ENCODE data around the gene GMPR.
"Not testable (repeated sequence)": the region's sequence is repeated elsewhere in the genome, so short reads cannot be mapped to it uniquely, and the experiment has no call there.

Gene GMPR

DNA sequence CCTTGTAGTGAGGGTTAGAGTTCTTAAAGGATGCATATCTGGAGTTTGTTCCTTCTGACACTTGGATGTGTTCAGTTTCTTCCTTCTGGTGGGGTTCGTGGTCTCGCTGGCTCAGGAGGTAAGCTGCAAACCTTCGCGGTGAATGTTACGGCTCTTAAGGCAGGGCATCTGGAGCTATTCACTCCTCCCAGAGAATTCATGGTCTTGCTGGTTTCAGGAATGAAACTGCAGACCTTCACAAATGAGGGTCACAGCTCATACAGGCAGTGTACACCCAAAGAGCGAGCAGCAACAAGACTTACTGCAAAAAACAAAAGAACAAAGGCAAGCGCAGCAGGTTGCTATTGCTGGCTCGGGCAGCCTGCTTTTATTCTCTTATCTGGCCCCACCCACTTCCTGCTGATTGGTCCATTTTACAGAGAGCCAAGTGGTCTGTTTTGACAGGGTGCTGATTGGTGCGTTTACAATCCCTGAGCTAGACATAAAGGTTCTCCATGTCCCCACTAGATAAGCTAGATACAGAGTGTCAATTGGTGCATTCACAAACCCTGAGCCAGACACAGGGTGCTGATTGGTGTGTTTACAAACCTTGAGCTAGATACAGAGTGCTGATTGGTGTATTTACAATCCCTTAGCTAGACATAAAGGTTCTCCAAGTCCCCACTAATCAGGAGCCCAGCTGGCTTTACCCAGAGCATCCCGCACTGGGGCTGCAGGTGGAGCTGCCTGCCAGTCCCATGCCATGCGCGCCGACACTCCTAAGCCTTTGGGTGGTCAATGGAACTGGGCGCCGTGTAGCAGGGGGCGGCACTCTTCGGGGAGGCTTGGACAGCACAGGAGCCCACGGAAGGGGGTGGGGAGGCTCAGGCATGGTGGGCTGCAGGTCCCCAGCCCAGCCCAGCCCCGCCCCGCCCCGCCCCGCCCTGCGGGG is 12.0 kb upstream of the GMPR start:
- DNase-seq, result not testable (repeated sequence)

DNA sequence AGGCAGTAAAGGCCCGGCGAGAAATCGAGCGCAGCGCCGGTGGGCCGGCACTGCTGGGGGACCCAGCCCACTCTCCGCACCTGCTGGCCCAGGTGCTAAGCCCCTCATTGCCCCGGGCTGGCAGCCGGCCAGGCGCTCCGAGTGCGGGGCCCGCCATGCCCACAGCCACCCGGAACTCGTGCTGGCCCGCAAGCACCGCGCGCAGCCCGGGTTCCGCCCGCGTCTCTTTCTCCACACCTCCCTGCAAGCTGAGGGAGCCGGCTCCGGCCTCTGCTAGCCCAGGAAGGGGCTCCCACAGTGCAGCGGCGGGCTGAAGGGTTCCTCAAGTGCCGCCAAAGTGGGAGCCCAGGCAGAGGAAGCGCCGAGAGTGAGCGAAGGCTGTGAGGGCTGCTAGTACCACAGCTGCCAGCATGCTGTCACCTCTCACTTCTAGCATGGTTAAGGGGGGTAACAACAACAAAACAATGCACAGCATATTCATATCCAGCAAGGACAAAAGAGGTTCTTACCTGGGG is 11.3 kb upstream of the GMPR start:
- no peak for DNase-seq

DNA sequence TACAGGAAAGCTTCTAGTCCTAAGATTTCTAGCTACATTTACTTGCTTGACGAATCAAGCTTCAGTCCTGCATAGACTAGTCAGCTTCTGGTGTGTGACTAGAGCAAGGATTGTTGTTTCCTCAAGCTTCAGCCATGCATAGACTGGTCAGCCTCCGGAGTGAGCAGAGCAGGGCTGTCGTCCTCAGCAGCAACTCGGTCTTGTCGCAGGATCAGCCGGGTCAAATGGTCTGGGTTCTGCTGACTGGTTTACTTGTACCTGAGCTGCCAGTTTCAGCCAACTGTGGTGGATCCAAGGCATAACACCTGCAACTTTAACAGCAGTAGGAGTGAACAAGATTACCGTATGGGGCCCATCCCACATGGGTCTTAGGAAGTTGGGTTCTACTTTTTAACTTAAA is 10.8 kb upstream of the GMPR start:
- DNase-seq, result no peak

- no peak for DNase-seq
These were observed 10.3 kb upstream of the GMPR start for GRCh38 chr6:16228043-16228442.

GRCh38 chr6:16228709-16229665 is 9.4 kb upstream of the GMPR start:
- DNase-seq, result no peak

DNA sequence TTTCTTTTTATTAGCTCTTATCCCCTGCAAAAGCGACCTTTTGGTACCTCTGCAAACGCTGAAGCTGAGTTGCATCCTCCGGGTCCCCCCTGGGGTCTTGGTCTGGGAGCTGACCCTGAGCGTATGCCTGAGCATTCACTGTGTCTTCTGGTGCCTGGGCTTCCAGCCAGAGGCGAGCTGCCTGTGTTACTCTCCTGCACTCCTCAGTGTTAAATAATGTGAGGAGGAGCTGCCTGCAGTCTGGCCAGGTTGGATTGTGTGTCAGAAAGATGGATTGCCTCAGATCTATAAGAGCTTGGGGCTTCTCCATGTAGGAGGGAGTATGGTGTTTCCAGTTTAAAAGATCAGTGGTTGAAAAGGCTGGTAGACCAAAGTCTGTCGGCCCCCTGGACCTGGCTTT is 8.7 kb upstream of the GMPR start:
- no peak for DNase-seq

DNA sequence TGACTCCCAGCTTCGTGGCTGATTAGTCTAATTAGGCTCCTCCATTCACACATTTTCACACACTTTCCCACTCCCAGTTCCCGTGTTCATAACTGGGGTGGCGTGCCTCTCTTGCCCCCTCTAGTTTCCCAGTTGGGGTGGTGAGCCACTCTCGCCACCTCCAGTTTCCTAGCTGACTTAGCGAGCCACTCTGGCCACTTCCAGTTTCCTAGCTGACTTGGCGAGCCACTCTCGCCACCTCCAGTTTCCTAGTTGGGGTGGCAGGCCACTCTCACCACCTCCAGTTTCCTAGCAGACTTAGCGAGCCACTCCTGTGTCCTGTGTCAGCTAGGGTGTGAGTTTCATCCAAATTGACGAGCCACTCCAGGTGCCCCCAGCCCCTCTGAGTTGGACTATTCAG is 7.4 kb upstream of the GMPR start:
- no peak for DNase-seq

- DNase-seq, result no peak
These were observed 6.3 kb upstream of the GMPR start for GRCh38 chr6:16232086-16232485.

DNA sequence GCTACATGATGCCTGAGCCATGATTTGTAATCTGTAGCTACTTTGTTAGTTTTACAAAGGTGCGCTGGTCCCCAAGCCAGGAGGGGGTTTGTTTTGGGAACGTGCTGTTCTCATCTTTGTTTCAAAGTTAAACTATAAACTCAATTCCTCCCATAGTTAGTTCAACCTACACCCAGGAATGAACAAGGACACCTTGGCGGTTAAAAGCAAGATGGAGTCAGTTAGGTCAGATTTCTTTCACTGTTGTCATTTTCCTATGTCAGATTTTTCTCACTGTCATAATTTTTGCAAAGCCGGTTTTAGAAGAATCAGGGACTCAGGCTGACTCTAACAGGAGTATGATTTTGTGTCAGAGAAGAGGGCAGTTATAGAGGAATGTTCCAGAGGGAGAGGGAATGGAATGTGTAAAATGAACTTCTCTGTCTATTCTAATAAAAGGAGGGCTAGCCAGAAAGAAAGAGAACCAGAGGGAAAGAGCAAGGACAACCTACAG is 2.3 kb upstream of the GMPR start:
- no peak for DNase-seq

- DNase-seq, result no peak
These were observed 1.7 kb upstream of the GMPR start for GRCh38 chr6:16236631-16237199.

DNA sequence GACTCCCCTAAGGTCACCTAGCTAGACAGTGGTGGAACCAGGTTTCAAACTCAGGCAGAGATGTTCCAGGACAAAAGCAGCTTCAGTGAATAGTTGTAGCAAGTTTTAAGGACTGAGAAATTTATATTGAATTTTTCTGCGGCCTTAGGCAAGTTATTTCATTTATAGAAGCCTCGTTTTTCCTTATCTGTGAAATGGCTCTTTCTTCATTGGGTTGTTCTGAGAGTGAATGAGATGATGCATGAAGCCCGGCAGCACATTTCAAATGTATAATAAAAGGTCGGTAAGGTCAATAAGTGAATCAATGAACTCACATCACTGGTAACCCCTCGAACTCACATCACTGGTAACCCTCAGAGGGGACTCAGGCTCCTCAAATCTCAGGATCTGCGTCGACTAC is 1.1 kb upstream of the GMPR start:
- DNase-seq, result no peak

DNA sequence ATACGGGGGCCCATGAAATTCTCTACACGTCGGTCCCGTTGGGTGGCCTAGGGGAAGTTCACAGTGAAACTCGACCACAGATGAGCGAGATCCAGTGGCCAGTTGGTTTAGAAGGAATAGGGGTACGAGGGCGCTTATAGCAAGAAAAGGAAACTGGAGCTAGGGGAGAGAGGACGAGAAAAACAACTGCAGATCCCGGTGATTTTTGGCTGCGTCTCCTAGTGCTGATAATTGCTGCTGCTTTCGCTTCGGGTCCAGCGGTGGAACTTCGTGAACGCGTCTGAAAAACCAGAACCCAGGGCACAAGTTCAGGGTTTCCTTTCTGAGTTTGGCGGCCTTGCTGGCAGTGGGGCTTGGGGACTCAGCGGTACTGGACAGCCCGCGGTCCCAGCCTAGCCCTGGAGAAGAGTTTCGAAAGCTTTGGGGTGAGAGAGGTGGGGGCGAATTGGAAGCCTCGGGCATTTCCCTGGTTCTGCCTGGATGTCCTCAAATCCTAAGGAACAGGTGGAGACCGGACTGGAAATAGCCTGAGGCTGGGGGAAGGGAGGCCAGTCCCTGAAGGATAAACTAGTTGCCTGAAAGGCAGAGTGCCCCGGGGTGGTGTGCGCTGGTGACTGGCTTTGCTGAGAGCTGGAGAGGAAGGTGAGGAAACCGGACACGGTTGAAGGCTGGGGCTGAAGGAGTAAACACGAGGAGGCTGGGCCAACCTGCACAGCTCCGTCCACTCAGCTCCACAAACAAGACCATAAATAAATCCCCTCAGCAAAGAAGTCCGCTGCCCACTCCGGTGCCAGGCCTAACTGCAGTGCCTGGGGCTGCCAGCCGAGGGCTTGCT is 793 bp downstream of the GMPR start:
- DNase-seq, result no peak

GRCh38 chr6:16239798-16240123 is 1.4 kb downstream of the GMPR start:
- DNase-seq, result no peak

GRCh38 chr6:16240589-16241320 is 2.4 kb downstream of the GMPR start:
- no peak for DNase-seq

GRCh38 chr6:16241321-16241689 is 2.9 kb downstream of the GMPR start:
- DNase-seq, result no peak

- DNase-seq, result no peak
These were observed 4.7 kb downstream of the GMPR start for GRCh38 chr6:16243055-16243454.

DNA sequence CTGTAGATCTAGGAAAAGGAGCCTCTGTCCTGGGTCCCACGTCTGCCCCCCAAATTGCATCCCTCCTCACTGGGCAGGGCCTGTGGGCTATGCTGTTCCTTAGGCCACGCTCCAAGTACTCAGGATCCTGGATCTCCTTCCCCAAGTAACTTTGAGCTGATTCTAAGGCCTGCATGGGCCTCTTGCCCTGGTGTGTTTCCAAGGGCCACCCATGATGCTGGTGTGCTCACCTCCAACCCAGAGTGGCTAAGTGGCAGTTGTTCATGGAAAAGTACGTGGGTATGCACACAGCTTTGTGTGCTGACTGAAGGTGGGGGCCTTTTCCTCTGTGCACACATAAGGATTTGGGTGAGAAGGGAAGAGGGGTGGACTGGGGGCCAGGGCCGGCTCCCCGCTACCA is 5.3 kb downstream of the GMPR start:
- no peak for DNase-seq

- DNase-seq, result no peak
These were observed 6.1 kb downstream of the GMPR start for GRCh38 chr6:16244446-16244845.

- peak; percentile 22 for DNase-seq
These were observed 6.6 kb downstream of the GMPR start for GRCh38 chr6:16244869-16245451.

- DNase-seq, result no peak
These were observed 10.0 kb downstream of the GMPR start for GRCh38 chr6:16248271-16248853.

DNA sequence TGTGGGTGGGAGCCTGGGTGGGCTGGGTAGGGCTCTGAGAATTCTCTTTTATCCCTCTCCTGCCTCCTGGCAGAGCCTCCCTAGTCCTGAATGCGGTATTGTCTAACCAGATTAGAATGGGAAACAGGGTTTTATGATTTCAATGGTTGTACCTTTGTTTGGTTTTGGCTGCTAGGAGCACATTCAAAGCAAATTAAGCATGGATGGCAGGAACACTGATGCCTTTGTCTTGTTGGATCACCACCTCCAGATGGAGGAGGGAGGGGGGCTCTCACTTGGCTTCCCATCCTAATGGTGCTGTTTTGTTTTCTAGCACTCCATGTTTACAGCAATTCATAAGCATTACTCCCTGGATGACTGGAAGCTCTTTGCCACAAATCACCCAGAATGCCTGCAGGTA is 11.6 kb downstream of the GMPR start:
- peak; percentile 30 for DNase-seq

All from NCI-H2107 (cell line).